ENCODE results near the gene A3GALT2.

The A3GALT2 gene

GRCh38 chr1:33270379-33270778, 50.5 kb downstream of the A3GALT2 start:
- no peak for TF ChIP-seq CTCF (conservative IDR thresholded peaks at IDR 0.05; ENCODE audit: low read depth)
- ChIA-PET POLR2A (ENCODE audit: low non-redundant PET) (no interaction called here), CTCF (no interaction called here)
- no peak for DNase-seq (ENCODE audit: low spot score)
- H3K27ac ChIP-seq: no peak overlapping the region

DNA sequence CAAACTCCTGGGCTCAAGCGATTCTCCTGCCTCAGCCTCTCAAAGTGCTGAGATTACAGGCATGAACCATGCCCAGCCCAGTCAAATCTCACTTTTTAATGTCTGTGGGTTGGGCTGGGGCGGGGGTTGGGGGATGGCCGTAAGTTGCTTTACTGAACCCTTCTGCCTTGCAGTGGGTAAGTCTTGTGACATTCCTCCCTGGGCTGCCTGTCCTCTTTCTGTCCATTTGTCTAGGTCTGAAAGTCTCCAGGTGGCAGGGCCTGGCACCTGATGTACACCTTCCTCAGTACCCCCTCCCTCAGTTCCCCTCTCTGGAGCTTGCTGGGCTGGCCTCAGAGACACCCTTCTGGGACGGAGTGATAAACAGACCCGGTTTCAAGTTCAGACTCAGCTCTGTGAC, 51.3 kb downstream of the A3GALT2 start:
- no peak for TF ChIP-seq CTCF (conservative IDR thresholded peaks at IDR 0.05; ENCODE audit: low read depth)
- DNase-seq (ENCODE audit: low spot score): no peak
- H3K27ac ChIP-seq: no peak overlapping the region; the same call in 1 of the 2 replicates
- POLR2A ChIA-PET (ENCODE audit: low non-redundant PET): no interaction called here
- CTCF ChIA-PET: no interaction called here

DNA sequence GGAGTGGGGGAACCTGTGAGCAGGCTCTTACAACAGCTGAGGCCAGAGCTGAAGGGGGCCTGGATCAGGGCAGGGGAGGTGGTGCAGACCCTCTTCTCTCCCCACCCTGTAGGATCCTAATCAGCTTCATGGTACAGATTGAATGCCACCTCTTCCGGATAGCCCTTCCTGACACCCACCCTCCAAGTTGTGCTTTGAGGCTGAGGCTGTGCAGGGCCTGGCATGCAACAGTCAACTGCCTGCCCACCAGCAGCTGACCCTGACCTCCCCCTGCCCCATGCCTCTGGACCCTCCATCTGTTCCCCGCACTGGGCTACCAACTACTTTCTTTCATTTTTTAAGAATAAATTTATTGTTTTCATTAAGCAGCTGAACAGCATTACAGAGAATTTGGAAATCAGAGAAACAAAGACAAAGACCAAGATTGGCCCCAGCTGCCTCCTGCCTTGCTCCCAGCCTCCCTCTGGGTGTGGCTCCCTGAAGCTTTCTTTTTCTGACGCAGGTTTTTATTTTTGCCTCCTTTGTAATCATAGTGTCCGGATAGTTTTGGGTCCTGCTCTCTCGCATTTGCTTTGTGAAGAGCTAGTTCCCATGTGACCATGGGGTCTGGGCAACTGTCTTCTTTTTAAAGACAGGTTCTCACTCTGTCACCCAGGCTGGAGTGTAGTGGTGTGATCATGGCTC, 51.8 kb downstream of the A3GALT2 start:
- no peak for DNase-seq (ENCODE audit: low spot score)
- ChIA-PET POLR2A (ENCODE audit: low non-redundant PET) (no interaction called here), CTCF (no interaction called here)

DNA sequence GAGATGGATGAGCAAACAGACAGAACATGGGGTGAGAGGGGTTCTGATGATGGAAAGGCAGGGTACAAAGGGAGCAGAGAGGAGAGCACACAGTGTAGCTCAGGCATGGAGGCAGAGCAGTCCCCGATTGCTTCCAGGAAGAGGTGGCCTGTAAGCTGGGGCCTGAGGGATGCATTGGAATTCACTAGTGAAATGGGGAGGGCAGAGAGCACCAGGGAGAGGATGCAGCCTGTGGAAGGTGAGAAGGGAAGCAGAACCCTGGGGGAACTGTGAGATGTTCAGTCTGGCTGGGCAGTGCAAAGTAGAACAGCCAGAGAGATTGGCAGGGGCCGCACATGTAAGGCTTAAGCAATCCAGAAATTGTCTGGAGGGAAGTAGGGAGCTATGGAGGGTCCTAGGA, 52.4 kb downstream of the A3GALT2 start:
- ChIA-PET POLR2A (ENCODE audit: low non-redundant PET) (no interaction called here), CTCF (interaction anchor here (0.7 to 1.3 kb wide), 2 partner anchors 27 to 50 kb away, joined by 3 to 8 read pairs; no protein-coding TSS in a partner anchor)
- DNase-seq (ENCODE audit: low spot score): no peak

More for the DNA sequence above, 51.8 kb downstream of the A3GALT2 start:
- H3K27ac ChIP-seq: no peak overlapping the region; the same call in 1 of the 2 replicates
- TF ChIP-seq CTCF (conservative IDR thresholded peaks at IDR 0.05; ENCODE audit: low read depth): no peak

DNA sequence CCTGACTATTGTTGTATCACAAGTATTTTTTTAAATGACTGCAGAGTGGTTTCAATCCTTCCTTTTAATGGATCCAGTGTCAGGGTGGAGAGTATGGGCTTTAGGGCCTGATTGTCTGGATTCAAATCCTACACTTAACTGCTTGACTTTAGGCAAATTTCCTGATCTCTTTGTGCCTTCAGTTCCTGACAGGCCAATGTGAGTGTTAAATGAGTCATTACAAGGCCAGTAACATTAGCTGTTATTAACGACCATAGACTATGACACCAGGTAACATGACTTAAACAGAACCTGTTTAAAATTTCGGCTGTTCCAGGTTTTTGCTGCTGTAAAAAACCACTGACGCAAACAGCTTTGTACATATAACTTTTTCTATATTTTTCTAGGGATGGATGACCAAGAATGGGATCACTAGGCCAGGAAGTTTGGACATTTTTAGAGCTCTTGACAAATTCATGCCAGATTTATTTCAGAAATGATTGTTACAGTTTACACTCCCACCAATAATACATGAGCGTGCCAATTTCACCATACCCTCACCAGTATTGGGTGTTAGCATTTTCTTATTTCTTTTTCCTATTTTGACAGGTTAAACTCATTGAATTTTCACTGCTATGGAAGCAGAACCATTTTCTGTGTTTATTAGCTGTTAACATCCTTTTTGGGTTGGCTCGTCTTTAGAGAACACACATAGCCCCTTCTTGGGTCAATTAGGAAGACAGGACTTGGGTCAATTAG, 53.3 kb downstream of the A3GALT2 start:
- POLR2A ChIA-PET (ENCODE audit: low non-redundant PET): no interaction called here

More for the DNA sequence above, 52.4 kb downstream of the A3GALT2 start:
- no peak for TF ChIP-seq CTCF (conservative IDR thresholded peaks at IDR 0.05; ENCODE audit: low read depth)
- peak overlapping the region; percentile 27; the same call in 1 of the 2 replicates for H3K27ac ChIP-seq

More for the DNA sequence above, 53.3 kb downstream of the A3GALT2 start:
- no peak for DNase-seq (ENCODE audit: low spot score)
- no peak for TF ChIP-seq CTCF (conservative IDR thresholded peaks at IDR 0.05; ENCODE audit: low read depth)
- no peak overlapping the region for H3K27ac ChIP-seq
- CTCF ChIA-PET: interaction anchor here (0.7 to 1.3 kb wide), 2 partner anchors 28 to 49 kb away, joined by 3 to 8 read pairs; no protein-coding TSS in a partner anchor

Data from RWPE1 (cell line).